Testis (tissue), 2 donors: ENCODE measurements around the gene PDE4B.

Source experiments
- POLR2A ChIP-seq: fragments of 450-650 bp; IDR thresholded peaks from one replicate; pipeline ENCODE4 v1.6.1; 2017; ENCODE audit warnings: antibody characterized with exemption, mild to moderate bottlenecking, moderate library complexity
- TF ChIP-seq, protein P1 (sequence below), 3 experiments: fragments of 450-650 bp in 2 of 3; fragments of 200-600 bp in 1 of 3; sonication (generic) in 1 of 3; IDR thresholded peaks; one replicate each; pipeline ENCODE4 v1.5.1; 2016 to 2019; ENCODE audit warnings: antibody characterized with exemption in 3 of 3, mild to moderate bottlenecking in 2 of 3, moderate library complexity in 1 of 3

DNA sequence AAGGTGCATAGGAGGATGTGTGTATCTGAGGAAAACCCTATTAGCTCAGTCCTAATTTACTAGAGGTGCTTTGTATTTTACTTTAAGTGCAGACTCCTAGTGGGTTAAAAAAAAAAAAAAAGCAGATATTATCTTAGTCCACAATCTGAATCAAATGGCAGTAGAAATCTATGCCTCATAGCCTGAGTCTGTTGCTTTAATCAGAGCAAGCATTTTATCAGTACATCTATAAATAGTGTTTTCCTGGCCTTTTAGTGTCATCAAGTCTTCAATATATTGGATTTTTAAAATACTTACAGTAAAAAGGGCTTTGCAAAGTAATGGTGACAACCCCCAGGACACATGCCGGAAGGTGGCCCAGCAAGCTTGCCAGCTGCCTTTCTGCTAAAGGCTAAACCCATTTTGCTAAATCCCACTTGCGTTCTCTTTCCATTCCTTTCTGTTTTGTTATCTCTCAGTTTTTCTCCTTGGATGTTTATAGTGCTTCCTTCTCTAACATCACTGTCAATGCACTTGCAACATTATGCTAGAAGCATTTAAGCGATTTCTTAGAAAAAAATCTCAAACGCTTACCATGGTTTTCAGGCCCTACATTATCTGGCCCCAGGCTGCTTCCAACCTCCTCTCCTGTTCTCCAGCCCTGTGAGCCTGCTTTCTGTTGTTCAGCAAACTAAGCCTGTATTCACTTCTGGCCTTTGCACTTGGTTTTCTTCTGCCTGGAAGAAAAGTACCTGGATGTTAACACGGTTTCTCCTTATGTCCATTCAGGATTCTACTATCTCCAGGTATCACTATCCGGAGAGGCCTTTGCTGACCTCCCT, 206.3 kb downstream of the PDE4B start:
- TF ChIP-seq, protein P1, sequence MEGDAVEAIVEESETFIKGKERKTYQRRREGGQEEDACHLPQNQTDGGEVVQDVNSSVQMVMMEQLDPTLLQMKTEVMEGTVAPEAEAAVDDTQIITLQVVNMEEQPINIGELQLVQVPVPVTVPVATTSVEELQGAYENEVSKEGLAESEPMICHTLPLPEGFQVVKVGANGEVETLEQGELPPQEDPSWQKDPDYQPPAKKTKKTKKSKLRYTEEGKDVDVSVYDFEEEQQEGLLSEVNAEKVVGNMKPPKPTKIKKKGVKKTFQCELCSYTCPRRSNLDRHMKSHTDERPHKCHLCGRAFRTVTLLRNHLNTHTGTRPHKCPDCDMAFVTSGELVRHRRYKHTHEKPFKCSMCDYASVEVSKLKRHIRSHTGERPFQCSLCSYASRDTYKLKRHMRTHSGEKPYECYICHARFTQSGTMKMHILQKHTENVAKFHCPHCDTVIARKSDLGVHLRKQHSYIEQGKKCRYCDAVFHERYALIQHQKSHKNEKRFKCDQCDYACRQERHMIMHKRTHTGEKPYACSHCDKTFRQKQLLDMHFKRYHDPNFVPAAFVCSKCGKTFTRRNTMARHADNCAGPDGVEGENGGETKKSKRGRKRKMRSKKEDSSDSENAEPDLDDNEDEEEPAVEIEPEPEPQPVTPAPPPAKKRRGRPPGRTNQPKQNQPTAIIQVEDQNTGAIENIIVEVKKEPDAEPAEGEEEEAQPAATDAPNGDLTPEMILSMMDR (IDR thresholded peaks at IDR 0.05), result no peak
- no peak for TF ChIP-seq POLR2A
